ENCODE data around the gene HK1. TPM values are rescaled to one million over a fixed set of nuclear protein-coding genes. Genes with fewer than 3 reads are reported as not detected.
A peak's percentile ranks its signal among the peaks of the same experiment; 100 is the strongest.

HK1 gene
- total RNA-seq, 1 experiment from 2014 or later: 98.8 TPM

DNA sequence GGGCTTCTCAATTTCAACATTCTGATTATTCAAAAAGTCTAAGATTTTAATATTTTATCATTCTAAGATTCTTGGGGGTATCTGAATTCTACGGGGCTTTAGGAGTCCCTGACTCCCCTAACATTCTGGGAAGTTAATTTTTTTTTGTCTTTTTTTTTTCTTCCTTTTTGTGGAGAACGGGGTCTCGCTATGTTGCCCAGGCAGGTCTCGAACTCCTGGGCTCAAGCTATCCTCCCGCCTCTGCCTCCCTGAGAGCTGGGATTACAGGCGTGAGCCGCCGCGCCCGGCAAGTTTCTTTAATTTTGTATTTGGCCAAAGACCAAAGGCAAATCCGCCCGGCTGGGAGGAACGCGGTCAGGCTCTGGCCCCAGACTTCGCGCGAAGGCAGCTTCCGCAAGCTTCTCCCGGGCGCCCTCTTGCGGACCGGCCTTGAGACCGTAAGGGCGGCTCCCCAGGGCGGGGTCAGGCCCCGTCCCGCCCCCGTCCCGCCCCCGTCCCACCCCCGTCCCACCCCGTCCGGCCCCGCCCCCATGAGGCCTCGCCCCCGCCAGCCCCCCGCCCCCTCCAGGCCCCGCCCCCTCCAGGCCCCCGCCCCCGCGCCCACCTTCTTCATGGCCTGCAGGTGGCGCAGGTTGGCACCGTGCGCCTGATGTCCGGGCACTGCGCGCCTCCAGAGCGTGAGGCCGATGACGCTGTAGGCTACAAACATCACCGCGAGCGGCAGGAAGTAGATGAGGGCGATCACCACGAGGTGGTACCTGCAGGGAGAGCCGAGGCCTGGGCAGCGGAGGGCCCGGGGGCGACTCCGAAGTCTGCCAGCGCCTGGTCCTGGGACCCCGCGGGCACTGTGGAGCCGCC is 130.3 kb downstream of the HK1 start:
- no peak overlapping the region for H3T11ph ChIP-seq (ENCODE audit: low read length)
- H4K8ac ChIP-seq (replicated peaks; ENCODE audit: insufficient read length, low read depth, low read length): no peak overlapping the region
- H3K27ac Mint-ChIP-seq: 0 out of 7 replicates have a peak overlapping the region, but pooled peaks of 1 of the 3 experiments have one; percentile 72
- H2AK5ac ChIP-seq (ENCODE audit: insufficient read length, low read length): no peak overlapping the region
- peaks cover 28 to 36% of the 10 kb centered on the region in 2 experiments for H3K4me1 Mint-ChIP-seq
- H3K9ac ChIP-seq (ENCODE audit: extremely low read depth, insufficient read length, low read length): no peak overlapping the region
- H3K79me2 ChIP-seq (ENCODE audit: insufficient read depth, low read length): no peaks in the 10 kb centered on the region
- peak overlapping the region; percentile 64; the same call in 1 of the 2 replicates for H3K14ac ChIP-seq (ENCODE audit: insufficient read depth, low read length)
- peak; percentile 94 for DNase-seq
- H3K23ac ChIP-seq (ENCODE audit: insufficient read length, low read depth, low read length): no peak overlapping the region
- no peak overlapping the region for H3K56ac ChIP-seq (ENCODE audit: insufficient read length, low read depth, low read length)
- H3K4me2 ChIP-seq (ENCODE audit: insufficient read depth, insufficient read length, low read length): no peak overlapping the region
- H3K79me1 ChIP-seq (ENCODE audit: insufficient read depth, low read depth, low read length, poor library complexity, severe bottlenecking): no peaks in the 10 kb centered on the region
- no peaks in the 10 kb centered on the region for H3K23me2 ChIP-seq (ENCODE audit: insufficient read length, low read depth, low read length, poor library complexity, severe bottlenecking)
- H4K20me1 ChIP-seq (ENCODE audit: control insufficient read depth, insufficient read depth, insufficient read length): no peaks in the 10 kb centered on the region
- H3K4me1 ChIP-seq (ENCODE audit: insufficient read depth, low read length): no peaks in the 10 kb centered on the region; the same call in 1 of the 2 replicates
- peaks cover 17% of the 10 kb centered on the region for H3K27me3 Mint-ChIP-seq (ENCODE audit: low read depth)
- H3K36me3 Mint-ChIP-seq (ENCODE audit: insufficient read depth in 1 of 3, low read depth in 3 of 3): peaks cover 0 to 3% (median 0%) of the 10 kb centered on the region in 3 experiments; a peak in 3 of 7 replicates
- no peak overlapping the region for H2BK20ac ChIP-seq (ENCODE audit: low read depth, low read length, poor library complexity, severe bottlenecking)
- TF ChIP-seq, protein P1, sequence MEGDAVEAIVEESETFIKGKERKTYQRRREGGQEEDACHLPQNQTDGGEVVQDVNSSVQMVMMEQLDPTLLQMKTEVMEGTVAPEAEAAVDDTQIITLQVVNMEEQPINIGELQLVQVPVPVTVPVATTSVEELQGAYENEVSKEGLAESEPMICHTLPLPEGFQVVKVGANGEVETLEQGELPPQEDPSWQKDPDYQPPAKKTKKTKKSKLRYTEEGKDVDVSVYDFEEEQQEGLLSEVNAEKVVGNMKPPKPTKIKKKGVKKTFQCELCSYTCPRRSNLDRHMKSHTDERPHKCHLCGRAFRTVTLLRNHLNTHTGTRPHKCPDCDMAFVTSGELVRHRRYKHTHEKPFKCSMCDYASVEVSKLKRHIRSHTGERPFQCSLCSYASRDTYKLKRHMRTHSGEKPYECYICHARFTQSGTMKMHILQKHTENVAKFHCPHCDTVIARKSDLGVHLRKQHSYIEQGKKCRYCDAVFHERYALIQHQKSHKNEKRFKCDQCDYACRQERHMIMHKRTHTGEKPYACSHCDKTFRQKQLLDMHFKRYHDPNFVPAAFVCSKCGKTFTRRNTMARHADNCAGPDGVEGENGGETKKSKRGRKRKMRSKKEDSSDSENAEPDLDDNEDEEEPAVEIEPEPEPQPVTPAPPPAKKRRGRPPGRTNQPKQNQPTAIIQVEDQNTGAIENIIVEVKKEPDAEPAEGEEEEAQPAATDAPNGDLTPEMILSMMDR (conservative IDR thresholded peaks at IDR 0.05): peak; percentile 83
- no peak overlapping the region for H3K27ac ChIP-seq (ENCODE audit: insufficient read length, low read depth, low read length)
- peak overlapping the region; percentile 98 for H2BK120ac ChIP-seq (ENCODE audit: low read depth, low read length, poor library complexity, severe bottlenecking)
- no peak overlapping the region for H4K91ac ChIP-seq (ENCODE audit: insufficient read length, low read depth, low read length)
- H2BK12ac ChIP-seq (ENCODE audit: insufficient read length, low read depth, low read length): no peak overlapping the region
- H2BK5ac ChIP-seq (ENCODE audit: insufficient read length, low read length): no peak overlapping the region
- no peaks in the 10 kb centered on the region; the same call in 1 of the 2 replicates for H3K27me3 ChIP-seq (ENCODE audit: insufficient read depth, low read length)
- H3K18ac ChIP-seq (ENCODE audit: insufficient read length, low read depth, low read length): peak overlapping the region; percentile 80
- H3K4me3 Mint-ChIP-seq: peak overlapping the region in 1 of 2 experiments; percentile 57; a peak in 2 of 5 replicates
- no CpG with 5 or more reads among the region's 64 CpGs for WGBS (ENCODE audit: extremely low coverage, insufficient read length, low lambda C conversion rate)
- H2BK15ac ChIP-seq (ENCODE audit: low read depth, low read length): no peak overlapping the region
- no peak overlapping the region for H3K4ac ChIP-seq (ENCODE audit: low read depth, low read length)
- H4K5ac ChIP-seq (ENCODE audit: insufficient read length, low read depth, low read length): no peak overlapping the region
- H2AFZ ChIP-seq (ENCODE audit: low read length): no peak overlapping the region
- no peaks in the 10 kb centered on the region for H3K9me3 Mint-ChIP-seq
- H3K9me3 ChIP-seq (ENCODE audit: control insufficient read depth, low read depth, low read length): no peaks in the 10 kb centered on the region

Data from H9 (cell line).